Measurements from ENCODE around the gene CASP10. TPM values are rescaled to one million over a fixed set of nuclear protein-coding genes. Genes with fewer than 3 reads are reported as not detected.

CASP10 gene
- total RNA-seq, 2 experiments from 2014 or later: 26.6 to 37.4 TPM

Other genes with a start within 250 kb of the CASP10 start
- gene ORC2, start 219.5 kb upstream of the CASP10 start, total RNA-seq: 10 to 100 TPM; 54.8 to 57.8 TPM
- gene HYCC2, start 111.5 kb upstream of the CASP10 start, total RNA-seq: 10 to 100 TPM; 33.4 to 37.2 TPM
- gene NDUFB3, start 111.1 kb upstream of the CASP10 start, total RNA-seq: 100 to 1,000 TPM; 116 to 141 TPM
- gene CFLAR, start 67.0 kb upstream of the CASP10 start, total RNA-seq: 100 to 1,000 TPM; 193 to 242 TPM
- gene CASP8, start 77.4 kb downstream of the CASP10 start, total RNA-seq: 10 to 100 TPM; 77.3 to 90.0 TPM
- 1 to 10 TPM in 1 of 2 experiments, under 1 TPM in 1; 0.98 to 1.3 TPM for gene FLACC1, start 174.2 kb downstream of the CASP10 start, total RNA-seq